Measurements from ENCODE around the gene FFAR1. TPM values are rescaled to one million over a fixed set of nuclear protein-coding genes. Genes with fewer than 3 reads are reported as not detected.

Gene FFAR1
- total RNA-seq, 1 donor from 2014 or later = 0.04 TPM

GRCh38 chr19:35396240-35396885, 48.7 kb downstream of the FFAR1 start:
- no peaks in the 10 kb centered on the region for H3K27me3 ChIP-seq (ENCODE audit: control insufficient read depth, insufficient read depth, low read length)
- no peak for TF ChIP-seq CTCF (IDR thresholded peaks at IDR 0.05; ENCODE audit: insufficient read depth, low read length, poor library complexity, severe bottlenecking)
- H3K4me3 ChIP-seq (ENCODE audit: low read depth, low read length) = no peak overlapping the region
- no peaks in the 10 kb centered on the region for H3K36me3 ChIP-seq (ENCODE audit: control insufficient read depth, insufficient read depth, low read length)
- DNase-seq (ENCODE audit: low read depth) = no peak

GRCh38 chr19:35397064-35397463, 49.4 kb downstream of the FFAR1 start:
- no peaks in the 10 kb centered on the region for H3K27me3 ChIP-seq (ENCODE audit: control insufficient read depth, insufficient read depth, low read length)
- no peak for TF ChIP-seq CTCF (IDR thresholded peaks at IDR 0.05; ENCODE audit: insufficient read depth, low read length, poor library complexity, severe bottlenecking)
- DNase-seq (ENCODE audit: low read depth) = no peak
- H3K4me3 ChIP-seq (ENCODE audit: low read depth, low read length) = no peak overlapping the region
- no peaks in the 10 kb centered on the region for H3K36me3 ChIP-seq (ENCODE audit: control insufficient read depth, insufficient read depth, low read length)

Other genes with a start within 250 kb of the FFAR1 start
- gene FXYD3, start 232.1 kb upstream of the FFAR1 start, total RNA-seq = 0.50 and 0.89 TPM in 2 replicates
- gene LGI4, start 212.8 kb upstream of the FFAR1 start, total RNA-seq = not detected in 2 replicates
- not detected in 2 replicates for gene FXYD1, start 209.1 kb upstream of the FFAR1 start, total RNA-seq
- not detected in 2 replicates for gene FXYD7, start 204.6 kb upstream of the FFAR1 start, total RNA-seq
- 135 and 153 TPM in 2 replicates for gene FXYD5, start 193.2 kb upstream of the FFAR1 start, total RNA-seq
- gene FAM187B, start 119.2 kb upstream of the FFAR1 start, total RNA-seq = not detected in 2 replicates
- 147 and 247 TPM in 2 replicates for gene LSR, start 98.9 kb upstream of the FFAR1 start, total RNA-seq
- gene USF2, start 78.9 kb upstream of the FFAR1 start, total RNA-seq = 95.1 and 96.5 TPM in 2 replicates
- not detected in 2 replicates for gene HAMP, start 65.4 kb upstream of the FFAR1 start, total RNA-seq
- 0.04 TPM in 1 of 2 replicates, not detected in the other for gene MAG, start 55.7 kb upstream of the FFAR1 start, total RNA-seq
- 0.75 and 2.9 TPM in 2 replicates for gene CD22, start 18.7 kb upstream of the FFAR1 start, total RNA-seq
- not detected in 2 replicates for gene FFAR3, start 10.6 kb downstream of the FFAR1 start, total RNA-seq
- not detected in 2 replicates for gene GPR42, start 23.2 kb downstream of the FFAR1 start, total RNA-seq
- not detected in 2 replicates for gene FFAR2, start 100.4 kb downstream of the FFAR1 start, total RNA-seq
- gene KRTDAP, start 142.6 kb downstream of the FFAR1 start, total RNA-seq = not detected in 2 replicates
- 219 and 266 TPM in 2 replicates for gene DMKN, start 165.7 kb downstream of the FFAR1 start, total RNA-seq
- gene SBSN, start 180.4 kb downstream of the FFAR1 start, total RNA-seq = not detected in 2 replicates
- gene GAPDHS, start 185.6 kb downstream of the FFAR1 start, total RNA-seq = not detected in 2 replicates
- 160 and 166 TPM in 2 replicates for gene TMEM147, start 197.7 kb downstream of the FFAR1 start, total RNA-seq
- not detected in 2 replicates for gene ATP4A, start 215.8 kb downstream of the FFAR1 start, total RNA-seq
- not detected in 2 replicates for gene PMIS2, start 238.3 kb downstream of the FFAR1 start, total RNA-seq